K562 (cell line): ENCODE results near the gene PREB. TPM values are rescaled to one million over a fixed set of nuclear protein-coding genes. Genes with fewer than 3 reads are reported as not detected.

Source experiments
- ATAC-seq: fragments of 200-7000 bp; cut with Tn5 transposase; 3 replicates; pipeline ENCODE4 v1.9.1; 2020; ENCODE audit warnings: moderate library complexity
- BruUV-seq: library from RNA; stranded (reverse); fragments of 400-500 nt; replicated peaks from 2 replicates; lab custom pipeline; 2021; lab: Mats Ljungman, UMichigan
- CTCF ChIA-PET: fragments of 300-600 bp; formaldehyde crosslinking; extraction: SDS; loops from one replicate; lab custom pipeline; 2021; ENCODE audit warnings: low intra/inter-chr PET ratio; lab: Yijun Ruan, JAX
- POLR2A ChIA-PET: fragments of 300-600, 350-650 bp; sonication (Branson Sonifier 250); formaldehyde crosslinking; extraction: SDS; loops from one replicate; lab custom pipeline; 2021; ENCODE audit warnings: antibody characterized with exemption, inconsistent platforms; lab: Yijun Ruan, JAX
- DNase-seq, 4 experiments: peaks; one replicate each; pipeline versions ENCODE4 v3.0.0 to v3.0.0-alpha.2; 2011 to 2018; ENCODE audit warnings: low spot score in 3 of 4, mixed read lengths in 3 of 4; ENCODE audit errors: extremely low read depth in 1 of 4
- FAIRE-seq: peaks from 2 replicates; lab custom pipeline; 2011; peaks lifted over from hg19 to GRCh38; lab: Jason Lieb, UNC
- H2AFZ ChIP-seq: 2 replicates; pipeline ENCODE4 v1.6.0; 2011; ENCODE audit warnings: low read depth, low read length, control low read depth, inconsistent platforms
- H3K27ac ChIP-seq: fragments of 200-600 bp; 3 replicates; pipeline ENCODE4 v1.8.0; 2011; ENCODE audit warnings: low read depth, mild to moderate bottlenecking, control low read depth, inconsistent platforms, low read length, moderate library complexity, mixed read lengths; ENCODE audit errors: extremely low read depth
- H3K27me3 ChIP-seq, 2 experiments: fragments of 300-600 bp in 1 of 2; 2 replicates in 1 of 2; 3 replicates in 1 of 2; pipeline versions ENCODE4 v1.6.0 to v1.8.0; 2011; ENCODE audit warnings: inconsistent platforms in 2 of 2, low read length in 2 of 2, mild to moderate bottlenecking in 1 of 2, mixed read lengths in 1 of 2, moderate library complexity in 1 of 2; ENCODE audit not compliant: control insufficient read depth in 2 of 2, insufficient read depth in 2 of 2
- H3K36me3 ChIP-seq: fragments of 300-600 bp; 3 replicates; pipeline ENCODE4 v1.8.0; 2011; ENCODE audit warnings: mild to moderate bottlenecking, low read length, inconsistent platforms; ENCODE audit not compliant: control insufficient read depth, insufficient read depth
- H3K4me1 ChIP-seq, 2 experiments: fragments of 200-600 bp in 1 of 2; replicated peaks in 1 of 2; 2 replicates in 1 of 2; 3 replicates in 1 of 2; pipeline versions ENCODE4 v1.5.1 to v1.8.0; 2011; ENCODE audit warnings: inconsistent platforms in 2 of 2, low read length in 2 of 2, mild to moderate bottlenecking in 1 of 2, mixed read lengths in 1 of 2, moderate library complexity in 1 of 2; ENCODE audit not compliant: control insufficient read depth in 2 of 2, insufficient read depth in 2 of 2
- H3K4me2 ChIP-seq: 2 replicates; pipeline ENCODE4 v1.6.1; 2011; ENCODE audit warnings: low read length, control low read depth, inconsistent platforms, mixed read lengths; ENCODE audit not compliant: insufficient read depth
- H3K4me3 ChIP-seq: fragments of 200-600 bp; sonication (generic), shearing (Covaris generic); 2 replicates; pipeline ENCODE4 v1.5.1; 2016; ENCODE audit warnings: control low read depth, inconsistent platforms
- H3K79me2 ChIP-seq: fragments of 200-600 bp; 3 replicates; pipeline ENCODE4 v1.8.0; 2011; ENCODE audit warnings: low read length, inconsistent platforms; ENCODE audit not compliant: control insufficient read depth, insufficient read depth
- H3K9ac ChIP-seq, 2 experiments: 2 replicates each; pipeline versions ENCODE4 v1.6.0 to v1.6.1; 2011; ENCODE audit warnings: low read depth in 2 of 2, low read length in 2 of 2, control low read depth in 1 of 2, inconsistent platforms in 1 of 2, mild to moderate bottlenecking in 1 of 2, mixed read lengths in 1 of 2; ENCODE audit not compliant: insufficient read depth in 1 of 2
- H3K9me1 ChIP-seq: one replicate; pipeline ENCODE4 v1.6.0; 2011; ENCODE audit warnings: inconsistent platforms, mild to moderate bottlenecking, low read length, moderate library complexity; ENCODE audit not compliant: control insufficient read depth, insufficient read depth
- H3K9me3 ChIP-seq: replicated peaks from 2 replicates; pipeline ENCODE4 v1.5.1; 2011; ENCODE audit warnings: low read depth, low read length, inconsistent platforms; ENCODE audit not compliant: control insufficient read depth, insufficient read depth
- H4K20me1 ChIP-seq: replicated peaks from 2 replicates; pipeline ENCODE4 v1.6.1; 2011; ENCODE audit warnings: low read length, inconsistent platforms, mixed read lengths; ENCODE audit not compliant: control insufficient read depth, insufficient read depth
- CCNT2 ChIP-seq: IDR thresholded peaks from 2 replicates; pipeline ENCODE4 v1.6.1; 2011; ENCODE audit warnings: borderline replicate concordance, low read depth, mild to moderate bottlenecking, moderate library complexity, mixed read lengths, low read length; ENCODE audit not compliant: insufficient read length; ENCODE audit errors: extremely low read depth
- CEBPB ChIP-seq: fragments of 450-650 bp; IDR thresholded peaks from 2 replicates; pipeline ENCODE4 v1.6.1; 2016; ENCODE audit warnings: missing genetic modification characterization, missing compliant biosample characterization
- GABPA ChIP-seq: fragments of 200-800 bp; sonication (Bioruptor generic); conservative IDR thresholded peaks from 2 replicates; pipeline ENCODE4 v1.6.1; 2016; ENCODE audit warnings: low read depth, missing genetic modification characterization, missing compliant biosample characterization
- REST ChIP-seq, 2 experiments: fragments of 450-650 bp; formaldehyde crosslinking in 1 of 2; IDR thresholded peaks; 2 replicates each; pipeline versions ENCODE4 v1.4.0 to v1.6.1; 2014 to 2020; ENCODE audit warnings: mild to moderate bottlenecking in 2 of 2, borderline replicate concordance in 1 of 2, low read depth in 1 of 2
- TEAD4 ChIP-seq, 2 experiments: sonication (generic) in 1 of 2; formaldehyde crosslinking in 1 of 2; IDR thresholded peaks; 2 replicates each; pipeline versions ENCODE4 v1.6.1 to v1.8.0; 2012 to 2022; ENCODE audit warnings: borderline replicate concordance in 1 of 2, inconsistent platforms in 1 of 2, low read length in 1 of 2, mild to moderate bottlenecking in 1 of 2, missing genetic modification reagents in 1 of 2
- WGBS: fragments of 100-300 bp; shearing (Covaris generic); methylation state at CpG from one replicate; pipeline ENCODE4 v1.1.6; 2016; ENCODE audit warnings: low coverage, mixed read lengths; ENCODE audit not compliant: insufficient coverage; ENCODE audit errors: missing lambda C conversion rate; 5-methylcytosine and 5-hydroxymethylcytosine counted together
- in situ Hi-C: fragments of 300-500 bp; cut with MboI; formaldehyde crosslinking; loops from 4 replicates; pipeline ENCODE4 v1.15.0; 2018; ENCODE audit warnings: inconsistent platforms, mixed read lengths
- intact Hi-C: fragments of 100-400 bp; cut with micrococcal nuclease; formaldehyde crosslinking; loops from 2 replicates; pipeline ENCODE4 v1.14.2; 2022
- polyA plus RNA-seq, 8 experiments: library from polyadenylated mRNA; depleted of rRNA in 4 of 8; stranded (reverse) in 5 of 8; unstranded in 3 of 8; fragments of >200 nt; fragmentation: Nextera tagmentation in 2 of 8; fragmentation: Illumina TruSeq in 1 of 8; extraction: Ambion mirVana in 2 of 8; extraction: Trizol in 1 of 8; gene quantifications; 2 replicates each; pipeline versions ENCODE4 v1.2.1 to v1.2.3, GENCODE V29; 2011 to 2014; ENCODE audit warnings: inconsistent platforms in 1 of 8, missing spikeins in 1 of 8
- total RNA-seq, 7 experiments: library from RNA; depleted of rRNA in 6 of 7; stranded (reverse); fragments of >200 nt in 6 of 7; fragmentation: Illumina TruSeq in 2 of 7; extraction: Trizol in 2 of 7; gene quantifications; 2 replicates each; pipeline versions ENCODE4 v1.2.1 to v1.2.3, GENCODE V29; 2011 to 2021; ENCODE audit warnings: low replicate concordance in 1 of 7

The PREB gene
- total and polyA plus RNA-seq, 9 of the 15 experiments (the other 6 are each of a cell fraction or from before 2014, with no cell fraction given) = 35.1 to 84.2 (median 67.2) TPM

- peak; percentile 21; the same call in 1 of the 2 replicates for TF ChIP-seq REST (IDR thresholded peaks at IDR 0.05; ENCODE audit: borderline replicate concordance)
- TF ChIP-seq REST (CRISPR knock-in tag; IDR thresholded peaks at IDR 0.05; ENCODE audit: low read depth) = no peak
These were observed 26.2 kb downstream of the PREB start (continued) for GRCh38 chr2:27108221-27108620.

- FAIRE-seq (no peak), ATAC-seq (no peak), DNase-seq (no peak)
- H3K4me2 ChIP-seq = no peak overlapping the region
- no peaks in the 10 kb centered on the region for H3K27me3 ChIP-seq
- no peak overlapping the region for H2AFZ ChIP-seq
- H3K4me1 ChIP-seq = peaks cover 0 to 7% of the 10 kb centered on the region in 2 experiments; a peak in 2 of 5 replicates
- H3K36me3 ChIP-seq = no peaks in the 10 kb centered on the region
- WGBS = 9% methylated on average over 3 of the region's 3 CpGs
- no peaks in the 10 kb centered on the region for H3K9me3 ChIP-seq
- POLR2A ChIA-PET = interaction anchor here (0.6 to 1.3 kb wide), 4 partner anchors 10 to 127 kb away, joined by 3 to 4 read pairs (median 4); partner anchors contain the start of gene ABHD1
- CTCF ChIA-PET = no interaction called here
- in situ Hi-C loops (no loop called here), intact Hi-C loops (no loop called here)
- no peak overlapping the region for H3K4me3 ChIP-seq
- no peak overlapping the region for H3K27ac ChIP-seq
- no peak overlapping the region for H3K9ac ChIP-seq
- no TSS peak for BruUV-seq
- H4K20me1 ChIP-seq = no peaks in the 10 kb centered on the region
- H3K79me2 ChIP-seq = no peaks in the 10 kb centered on the region
- H3K9me1 ChIP-seq = no peaks in the 10 kb centered on the region
- TF ChIP-seq TEAD4 (IDR thresholded peaks at IDR 0.05; ENCODE audit: low read length) (no peak), TEAD4 (CRISPR knock-in tag; IDR thresholded peaks at IDR 0.05; ENCODE audit: borderline replicate concordance) (no peak), GABPA (tag) (no peak), CCNT2 (no peak), CEBPB (tag) (no peak)
These were observed 28.5 kb downstream of the PREB start for GRCh38 chr2:27105981-27106380.
